CD4-positive, alpha-beta T cell treated with Interleukin-21 for 1 hour (primary cell): ENCODE data around the gene CBY1.
"Not testable (repeated sequence)": the region's sequence is repeated elsewhere in the genome, so short reads cannot be mapped to it uniquely, and the experiment has no call there.

Experiments used
- DNase-seq: peaks from one replicate; pipeline ENCODE4 v3.0.0-alpha.2; 2020

CBY1 gene

GRCh38 chr22:38656256-38657044 lies at the start of gene CBY1, which contains the start of gene FAM227A:
Gene CBY1, plus strand, starts transcription at chr22:38656638. Its CDS starts 11,417 bp downstream, at chr22:38668055.
Gene FAM227A, minus strand, starts transcription at chr22:38656392. Its CDS starts 6,224 bp downstream, at chr22:38650168.
- DNase-seq: peak; percentile 88

- DNase-seq: no peak
These were observed 48.8 kb upstream of the CBY1 start for GRCh38 chr22:38607680-38608079.

- DNase-seq: no peak
These were observed 47.3 kb upstream of the CBY1 start for GRCh38 chr22:38608992-38609750.

DNA sequence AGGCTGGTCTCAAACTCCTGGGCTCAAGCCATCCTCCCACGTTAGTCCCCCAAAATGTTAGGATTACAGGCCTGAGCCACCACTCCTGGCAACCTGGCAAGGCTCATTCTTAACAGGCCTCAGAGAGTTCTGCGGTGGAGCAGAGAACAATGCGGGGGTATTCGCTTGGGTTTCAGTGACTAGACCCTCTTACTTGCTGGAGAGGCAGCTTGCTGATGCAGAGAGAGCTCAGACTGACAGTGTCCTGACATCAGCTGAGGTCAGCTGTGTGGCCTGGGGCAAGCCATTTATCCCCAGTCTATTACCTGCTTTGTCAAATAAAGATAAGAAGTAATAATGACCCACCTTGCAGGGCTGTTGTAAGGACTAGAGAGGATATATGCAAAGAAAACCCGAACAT lies 46.2 kb upstream of the CBY1 start:
- no peak for DNase-seq

GRCh38 chr22:38611559-38611958 lies 44.9 kb upstream of the CBY1 start:
- no peak for DNase-seq

DNA sequence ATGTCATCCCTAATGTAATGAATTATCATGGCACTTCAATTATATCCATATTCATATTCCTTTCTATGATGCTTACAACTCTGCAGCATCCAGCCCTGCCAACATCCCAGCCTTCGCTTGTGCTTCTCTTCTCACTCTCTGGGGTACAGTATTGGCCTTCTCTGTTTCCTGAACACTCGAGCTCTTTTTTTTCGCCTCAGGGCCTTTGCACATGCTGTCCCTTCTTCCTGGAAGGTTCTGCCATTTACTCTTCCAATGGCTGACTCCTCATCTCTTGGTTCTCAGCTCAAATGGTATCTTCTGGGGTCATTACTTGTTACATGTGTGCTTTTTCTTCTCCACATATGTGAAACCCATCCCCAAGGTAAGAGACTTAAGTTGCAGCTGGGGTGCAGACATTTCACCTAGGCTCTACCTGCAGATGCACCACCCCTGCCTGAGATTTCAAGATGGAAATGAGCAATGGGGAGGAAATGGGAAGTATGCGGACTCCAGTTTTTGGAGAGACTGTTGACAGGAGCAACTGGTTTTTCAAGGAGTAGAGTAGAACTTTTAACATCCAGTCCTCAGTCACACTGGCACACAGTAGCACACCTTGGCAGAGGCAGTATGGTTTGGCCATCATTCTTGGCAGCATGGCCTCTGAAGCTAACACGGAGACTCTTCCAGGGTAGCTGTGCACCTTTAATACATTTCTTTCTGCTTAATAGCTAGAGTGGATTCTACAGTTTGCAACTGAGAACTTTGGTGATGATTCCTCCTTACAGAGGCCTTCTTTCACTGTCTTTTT lies 44.0 kb upstream of the CBY1 start:
- DNase-seq: no peak

- no peak for DNase-seq
These were observed 42.9 kb upstream of the CBY1 start for GRCh38 chr22:38613588-38613987.

- DNase-seq: no peak
These were observed 41.9 kb upstream of the CBY1 start for GRCh38 chr22:38614332-38615063.

- not testable (repeated sequence) for DNase-seq
These were observed 41.4 kb upstream of the CBY1 start for GRCh38 chr22:38615064-38615405.

DNA sequence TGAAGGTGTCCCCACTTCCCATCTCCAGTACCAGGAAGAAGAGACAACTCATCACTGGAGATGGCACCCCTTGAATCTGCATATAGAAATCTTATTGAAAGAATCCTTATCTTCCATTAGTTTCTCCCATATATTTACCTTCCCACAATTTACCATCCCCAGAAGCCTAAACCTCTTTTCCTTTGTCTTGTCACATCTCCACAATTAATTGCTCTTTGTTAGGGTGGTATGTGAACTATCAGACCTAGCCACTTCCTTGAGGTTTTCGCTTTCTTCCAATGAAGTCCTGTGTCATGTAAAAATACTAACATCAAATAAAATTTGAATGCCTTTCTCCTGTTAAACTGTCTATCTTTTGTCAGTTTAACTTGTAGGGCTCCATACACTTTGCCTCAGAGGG lies 38.2 kb upstream of the CBY1 start:
- DNase-seq: no peak

- no peak for DNase-seq
These were observed 37.8 kb upstream of the CBY1 start for GRCh38 chr22:38618682-38619081.

GRCh38 chr22:38623351-38623750 lies 33.1 kb upstream of the CBY1 start:
- no peak for DNase-seq

DNA sequence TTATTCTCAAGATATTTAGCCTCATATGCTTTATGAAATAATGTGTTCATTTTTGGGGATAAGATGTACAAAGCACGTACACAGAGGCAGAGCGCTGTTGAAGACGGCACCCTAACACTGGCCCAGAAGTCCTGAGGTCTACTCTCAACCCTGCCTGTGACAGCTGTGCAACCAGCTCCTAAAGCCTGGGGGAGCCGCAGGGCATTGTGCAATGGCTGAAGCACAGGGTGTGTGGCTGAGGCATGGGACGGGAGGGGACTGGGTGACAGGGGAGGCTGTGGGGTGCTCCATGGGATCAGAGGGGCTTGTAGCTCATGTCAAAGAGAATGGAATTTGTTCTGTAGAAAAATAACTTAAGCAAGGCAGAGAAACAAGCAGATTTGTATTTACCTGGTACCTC lies 28.0 kb upstream of the CBY1 start:
- no peak for DNase-seq

DNA sequence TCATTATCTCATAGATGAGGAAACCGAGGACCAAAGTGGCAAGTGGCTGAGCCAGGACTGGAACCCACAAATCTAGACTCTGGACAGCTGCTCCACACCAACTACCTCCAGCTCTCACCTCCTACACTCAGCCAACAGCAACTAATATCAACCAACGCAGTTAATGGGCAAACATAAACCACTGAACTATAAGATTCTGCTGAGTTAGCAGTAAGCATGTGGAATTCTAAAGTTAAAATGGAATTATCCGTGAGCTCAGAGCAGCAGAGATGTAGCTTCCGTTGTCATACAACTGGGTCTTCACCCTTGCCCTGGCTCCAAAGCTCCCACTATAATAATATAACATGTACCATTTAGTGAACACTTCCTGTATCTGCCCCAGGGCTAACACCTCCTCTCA lies 27.3 kb upstream of the CBY1 start:
- no peak for DNase-seq

DNA sequence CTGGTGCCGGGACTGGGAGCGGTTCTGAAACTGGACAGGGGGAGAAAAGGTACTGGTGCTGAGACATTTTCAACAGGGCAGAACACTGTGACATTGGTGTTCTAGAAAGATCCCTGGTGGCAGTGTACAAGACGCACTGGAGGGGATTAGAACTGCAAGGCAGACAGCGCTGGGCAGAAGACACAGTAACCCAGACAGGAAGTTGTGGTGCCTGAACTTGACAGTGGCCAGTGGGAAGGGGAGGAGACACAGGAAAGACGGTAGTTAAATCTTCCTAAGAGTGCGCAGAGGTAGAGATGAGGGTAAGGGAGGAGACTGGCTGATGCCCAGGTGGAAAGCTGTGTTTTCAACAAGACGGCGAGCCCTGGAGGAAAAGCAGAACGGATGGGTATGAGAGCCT lies 24.7 kb upstream of the CBY1 start:
- DNase-seq: no peak

DNA sequence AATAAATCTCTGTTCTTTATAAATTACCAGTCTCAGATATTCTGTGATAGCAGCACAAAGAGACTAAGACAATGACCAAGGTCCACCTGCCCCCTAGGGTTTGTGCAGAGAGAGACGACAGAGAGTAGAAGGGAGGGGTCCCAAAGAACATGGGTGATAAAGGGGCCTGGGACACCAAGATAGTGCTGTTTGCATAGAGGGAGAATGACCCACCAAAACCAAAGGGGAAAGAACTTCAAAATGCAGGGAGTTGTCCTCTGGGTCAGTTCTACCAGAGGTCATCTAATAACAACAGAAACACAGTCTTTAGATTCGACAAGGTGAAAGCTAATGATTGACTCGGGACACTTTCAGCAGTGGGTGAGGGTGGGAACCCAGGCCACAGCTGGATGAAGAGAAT lies 23.9 kb upstream of the CBY1 start:
- DNase-seq: no peak

- DNase-seq: no peak
These were observed 18.2 kb upstream of the CBY1 start for GRCh38 chr22:38638216-38638615.

DNA sequence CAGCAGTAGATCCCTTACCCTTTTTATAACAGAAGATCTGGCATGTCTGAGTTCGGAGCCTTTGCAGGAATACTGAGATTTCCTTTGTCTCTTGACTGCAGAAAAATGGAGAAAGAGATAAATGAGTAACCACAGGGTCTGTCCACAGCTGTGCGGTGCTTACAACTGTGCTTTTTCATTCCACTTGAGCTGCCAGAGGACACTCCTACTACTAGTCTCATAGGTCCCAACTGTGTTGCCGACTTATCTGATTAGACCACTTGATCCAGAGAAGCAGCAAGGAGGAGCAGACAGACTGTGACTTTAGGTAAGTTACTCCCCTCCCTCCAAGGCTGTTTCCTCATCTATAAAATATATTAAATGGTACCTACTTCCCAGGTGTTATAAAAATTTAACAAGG lies 17.7 kb upstream of the CBY1 start:
- no peak for DNase-seq

GRCh38 chr22:38641476-38642040 lies 14.9 kb upstream of the CBY1 start:
- no peak for DNase-seq

DNA sequence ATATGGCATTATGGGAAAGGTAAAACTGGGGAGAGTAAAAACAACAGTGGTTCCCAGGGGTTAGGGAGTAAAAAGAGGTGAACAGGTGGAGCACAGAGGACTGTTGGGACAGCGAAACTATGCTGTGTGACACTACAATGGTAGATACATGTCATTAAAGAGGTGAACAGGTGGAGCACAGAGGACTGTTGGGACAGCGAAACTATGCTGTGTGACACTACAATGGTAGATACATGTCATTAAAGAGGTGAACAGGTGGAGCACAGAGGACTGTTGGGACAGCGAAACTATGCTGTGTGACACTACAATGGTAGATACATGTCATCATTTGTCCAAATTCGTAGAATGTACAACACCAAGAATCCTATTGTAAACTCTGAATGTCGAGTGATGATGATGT lies 12.2 kb upstream of the CBY1 start:
- not testable (repeated sequence) for DNase-seq

GRCh38 chr22:38645430-38645829 lies 11.0 kb upstream of the CBY1 start:
- no peak for DNase-seq

- DNase-seq: no peak
These were observed 6.5 kb upstream of the CBY1 start for GRCh38 chr22:38649841-38650522.
